ENCODE results near the gene INO80.

Gene INO80

DNA sequence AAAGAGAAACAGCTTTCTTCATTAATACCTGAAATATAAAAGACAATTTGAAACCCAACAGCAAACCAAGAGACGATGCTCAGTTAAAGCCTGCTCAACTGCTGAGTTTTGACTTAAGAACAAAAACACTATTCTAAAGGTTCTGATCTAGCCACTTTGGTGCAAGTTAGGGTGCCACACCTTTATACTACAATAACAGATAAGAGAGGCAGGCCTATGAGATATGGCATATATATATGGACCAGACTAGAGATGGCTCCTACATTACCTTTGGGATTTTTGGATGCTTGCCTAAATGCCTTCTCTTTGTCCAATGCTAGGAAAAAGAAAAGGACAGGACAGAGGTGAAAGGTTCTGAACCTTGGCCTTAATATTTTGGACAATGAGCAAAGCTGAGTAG, 68.6 kb downstream of the INO80 start:
- no peak for DNase-seq (ENCODE audit: low spot score)

DNA sequence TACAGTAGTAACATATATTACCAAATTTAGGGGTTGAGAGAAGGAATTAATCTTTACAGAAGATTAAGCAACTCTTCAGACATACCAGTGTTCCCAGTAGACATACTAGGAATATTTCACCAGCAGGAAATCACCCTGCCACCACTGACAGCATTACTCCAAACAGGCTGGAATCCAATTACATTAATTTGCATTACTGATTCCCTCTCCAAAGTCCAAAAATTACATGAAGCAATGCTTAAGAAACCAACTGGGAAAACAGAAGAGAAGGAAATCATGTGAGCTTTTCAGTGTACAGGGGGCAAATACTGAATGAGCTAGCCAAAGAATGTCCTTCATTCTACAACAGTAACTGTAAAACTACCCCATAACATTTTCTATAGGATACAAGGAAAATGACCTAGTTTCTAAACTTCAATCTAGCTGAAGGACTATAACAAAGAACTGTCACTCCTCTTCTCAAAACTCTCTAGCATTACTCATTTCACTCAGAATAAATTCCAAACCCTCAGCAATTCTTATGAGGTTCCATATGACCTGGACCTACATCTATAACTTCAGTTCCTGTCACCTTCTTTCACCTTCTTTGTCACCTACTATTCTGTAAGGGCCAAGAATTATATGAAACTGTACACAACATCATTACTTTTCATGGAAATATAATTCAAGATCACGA, 72.7 kb downstream of the INO80 start:
- DNase-seq (ENCODE audit: low spot score), result no peak

DNA sequence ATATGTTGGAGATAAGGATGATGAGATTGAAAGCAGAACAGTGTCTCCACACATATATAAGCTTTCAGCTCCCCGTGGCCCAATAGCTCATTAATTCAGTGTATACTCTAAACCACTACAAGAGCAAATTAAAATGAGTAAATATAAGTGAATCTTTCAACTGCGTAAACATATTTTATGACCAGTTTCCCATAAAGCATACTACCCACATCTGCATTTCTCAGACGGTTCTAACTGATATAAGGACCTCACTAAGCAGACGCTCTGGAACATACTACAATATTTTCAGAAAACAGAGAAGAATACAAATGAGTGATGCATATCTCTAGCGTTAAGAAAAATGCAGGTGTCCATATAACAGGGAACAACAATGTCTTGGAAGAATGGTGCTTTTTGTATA, 73.2 kb downstream of the INO80 start:
- DNase-seq (ENCODE audit: low spot score), result no peak

DNA sequence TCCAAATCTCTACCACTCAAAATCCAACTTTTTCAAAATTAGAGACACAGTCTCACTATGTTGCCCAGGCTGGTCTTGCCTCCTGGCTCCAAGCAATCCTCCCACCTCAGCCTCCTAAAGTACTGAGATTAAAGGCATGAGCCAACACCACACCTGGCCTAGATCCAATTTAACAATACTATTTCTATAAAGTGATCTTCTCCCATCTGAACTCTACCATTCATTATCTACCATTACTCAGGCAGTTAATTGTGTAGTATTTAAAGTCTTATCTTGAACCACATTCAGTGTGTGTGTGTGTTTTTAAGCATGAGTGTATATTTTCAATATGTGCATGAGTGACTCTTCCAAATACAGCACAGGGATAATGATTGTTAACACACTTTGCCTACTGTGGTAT, 77.0 kb downstream of the INO80 start:
- no peak for DNase-seq (ENCODE audit: low spot score)

DNA sequence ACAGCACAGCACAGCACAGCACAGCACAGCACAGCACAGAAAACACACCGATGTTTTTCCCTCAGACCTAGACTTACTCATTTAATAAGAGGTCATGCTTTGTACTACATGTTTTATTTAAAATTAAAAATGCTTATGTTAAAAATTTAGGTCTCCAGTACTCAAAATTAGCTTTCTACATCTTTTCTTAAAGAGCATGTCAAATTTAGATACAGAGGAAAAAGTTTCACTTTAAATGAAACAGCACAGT, 84.1 kb downstream of the INO80 start:
- no peak for DNase-seq (ENCODE audit: low spot score)

DNA sequence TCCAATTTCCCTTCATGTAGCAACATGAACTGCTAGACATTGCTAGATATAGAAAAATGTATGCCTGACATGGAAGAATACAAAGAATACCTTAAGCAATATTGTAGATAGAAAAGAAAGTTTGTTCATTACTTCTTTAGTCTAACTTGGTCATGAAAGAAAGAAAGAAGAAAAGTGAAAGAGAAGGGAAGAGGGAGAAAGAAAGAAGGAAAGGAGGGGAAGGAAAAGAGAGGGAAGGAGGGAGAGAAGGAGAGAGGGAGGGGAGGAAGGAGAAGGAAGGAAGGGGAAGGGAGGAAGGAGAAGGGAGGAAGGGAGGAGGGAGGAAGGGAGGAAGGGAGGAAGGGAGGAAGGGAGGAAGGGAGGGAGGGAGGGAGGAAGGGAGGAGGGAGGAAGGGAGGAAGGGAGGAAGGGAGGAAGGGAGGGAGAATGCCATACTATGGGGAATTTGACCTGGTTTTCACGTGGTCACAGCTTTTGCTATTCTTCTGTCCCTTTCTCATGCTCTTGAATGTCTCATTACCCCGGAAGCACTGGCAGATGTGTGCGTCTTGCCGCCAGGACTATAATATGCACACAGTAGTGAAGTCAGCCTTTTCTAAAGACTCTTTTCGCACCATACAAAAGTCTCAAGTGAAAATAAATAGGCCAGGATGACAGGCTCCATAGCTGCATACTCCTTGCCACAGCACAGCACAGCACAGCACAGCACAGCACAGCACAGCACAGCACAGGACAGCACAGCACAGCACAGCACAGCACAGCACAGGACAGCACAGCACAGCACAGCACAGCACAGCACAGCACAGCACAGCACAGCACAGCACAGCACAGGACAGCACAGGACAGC, 84.6 kb downstream of the INO80 start:
- no peak for DNase-seq (ENCODE audit: low spot score)

DNA sequence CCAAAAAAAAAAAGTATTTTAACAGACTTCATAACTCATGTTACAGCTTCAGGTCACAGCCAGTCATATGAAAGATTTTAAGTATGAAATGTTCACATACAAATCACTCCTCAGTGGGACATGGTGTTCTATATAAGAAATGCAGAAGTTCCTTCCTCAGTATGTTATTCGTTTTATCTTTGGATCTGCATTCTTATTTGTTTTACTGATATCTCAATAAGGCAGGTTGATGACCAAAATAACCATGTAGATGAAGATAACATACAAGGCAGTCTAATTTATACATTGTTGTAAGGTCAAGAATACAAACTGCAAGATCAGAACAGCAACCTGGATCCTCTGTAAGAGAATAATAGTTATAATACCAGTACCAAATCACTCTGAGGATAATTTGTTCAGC, 87.2 kb downstream of the INO80 start:
- no peak for DNase-seq (ENCODE audit: low spot score)

DNA sequence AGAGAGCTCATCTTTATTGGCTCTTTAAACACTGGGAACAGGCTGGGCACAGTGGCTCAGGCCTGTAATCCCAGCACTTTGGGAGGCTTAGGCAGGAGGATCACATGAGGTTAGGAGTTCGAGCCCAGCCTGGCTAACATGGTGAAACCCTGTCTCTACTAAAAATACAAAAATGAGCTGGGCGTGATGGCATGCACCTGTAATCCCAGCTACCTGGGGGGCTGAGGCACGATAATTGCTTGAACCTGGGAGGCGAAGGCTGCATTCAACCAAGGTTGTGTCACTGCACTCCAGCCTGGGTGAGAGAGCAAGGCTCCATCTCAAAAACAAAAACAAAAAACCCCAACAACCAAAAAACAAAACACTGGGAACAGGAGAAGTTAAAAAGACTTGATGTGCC, 90.7 kb downstream of the INO80 start:
- DNase-seq (ENCODE audit: low spot score), result no peak

DNA sequence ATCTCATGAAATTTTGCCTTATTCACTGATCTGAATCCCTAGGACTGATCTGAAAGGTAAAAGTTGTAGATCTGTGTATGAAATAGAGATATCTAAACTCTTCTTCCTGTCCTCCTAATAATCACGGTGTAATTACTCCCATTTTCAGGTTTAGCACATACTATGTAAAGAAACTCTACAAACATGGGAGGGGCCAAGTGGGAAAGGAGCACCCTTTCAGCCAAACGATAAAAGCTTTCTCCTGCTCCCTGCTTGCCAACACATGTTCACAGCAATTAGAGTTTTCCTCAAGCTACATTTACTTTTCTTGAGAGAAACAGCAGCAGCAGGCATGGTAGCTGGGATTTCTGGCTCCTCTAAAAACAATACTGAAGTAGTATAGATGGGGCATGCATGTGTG, 91.2 kb downstream of the INO80 start:
- DNase-seq (ENCODE audit: low spot score), result no peak

DNA sequence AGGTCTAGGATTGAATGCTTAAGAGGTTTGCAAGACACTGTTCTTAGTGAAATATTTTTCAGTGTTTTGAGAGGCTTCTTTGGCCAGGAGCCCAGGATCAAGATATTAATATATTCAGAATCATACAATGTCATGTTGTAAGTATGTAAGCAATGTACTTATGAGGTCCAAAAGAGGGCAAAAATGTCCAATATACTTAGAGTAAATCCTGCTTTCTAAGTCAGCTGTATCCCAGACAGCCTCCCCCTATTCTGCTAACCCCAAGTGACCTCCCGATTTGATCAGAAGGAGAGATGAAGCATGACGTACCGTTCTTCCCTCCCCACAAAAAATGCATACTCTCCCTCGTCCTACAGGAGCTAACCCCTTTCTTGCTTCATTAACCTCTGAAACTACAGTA, 91.9 kb downstream of the INO80 start:
- DNase-seq (ENCODE audit: low spot score), result no peak

DNA sequence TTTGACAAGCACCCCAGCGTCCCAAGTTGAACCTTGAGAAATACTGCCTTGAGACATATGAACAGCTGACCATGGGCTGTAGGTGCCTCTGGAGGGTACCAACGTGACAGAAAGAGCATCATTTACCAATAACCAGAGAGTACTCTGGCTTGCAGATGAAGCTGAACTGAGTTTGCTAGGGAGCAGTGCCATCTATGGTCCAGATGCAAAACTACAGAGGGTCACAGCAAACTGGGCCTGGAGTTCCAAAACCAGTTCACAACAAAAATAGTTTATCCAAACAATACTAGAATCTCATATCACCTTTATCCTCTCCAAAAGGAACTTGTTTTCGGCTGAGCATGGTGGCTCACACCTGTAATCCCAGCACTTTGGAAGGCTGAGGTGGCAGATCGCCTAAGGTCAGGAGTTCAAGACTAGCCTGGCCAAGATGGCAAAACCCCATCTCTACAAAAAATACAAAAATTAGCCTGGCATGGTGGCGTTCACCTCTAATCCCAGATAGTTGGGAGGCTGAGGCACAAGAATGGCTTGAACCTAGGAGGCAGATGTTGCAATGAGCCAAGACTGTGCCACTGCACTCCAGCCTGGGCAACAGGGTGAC, 93.5 kb downstream of the INO80 start:
- DNase-seq (ENCODE audit: low spot score), result peak; percentile 24

DNA sequence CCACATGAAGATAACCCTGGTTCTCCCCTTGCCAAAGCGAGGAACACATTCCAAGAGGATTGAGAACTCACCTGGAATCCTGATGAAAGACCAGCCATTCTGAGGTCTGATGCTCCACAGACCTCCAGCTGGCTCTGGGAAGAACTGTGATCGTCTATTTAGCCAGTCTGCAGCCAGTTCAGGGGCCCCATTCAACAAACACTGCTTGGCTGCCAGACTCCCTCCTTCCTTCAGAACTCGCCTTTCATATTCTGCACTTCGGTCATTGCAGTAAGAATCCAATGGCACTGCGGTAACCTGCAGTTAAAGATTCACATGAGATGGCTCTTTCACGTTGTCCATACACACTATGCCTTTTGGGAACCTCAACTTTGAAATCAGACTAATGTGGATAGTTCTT, 95.3 kb downstream of the INO80 start:
- DNase-seq (ENCODE audit: low spot score), result no peak

DNA sequence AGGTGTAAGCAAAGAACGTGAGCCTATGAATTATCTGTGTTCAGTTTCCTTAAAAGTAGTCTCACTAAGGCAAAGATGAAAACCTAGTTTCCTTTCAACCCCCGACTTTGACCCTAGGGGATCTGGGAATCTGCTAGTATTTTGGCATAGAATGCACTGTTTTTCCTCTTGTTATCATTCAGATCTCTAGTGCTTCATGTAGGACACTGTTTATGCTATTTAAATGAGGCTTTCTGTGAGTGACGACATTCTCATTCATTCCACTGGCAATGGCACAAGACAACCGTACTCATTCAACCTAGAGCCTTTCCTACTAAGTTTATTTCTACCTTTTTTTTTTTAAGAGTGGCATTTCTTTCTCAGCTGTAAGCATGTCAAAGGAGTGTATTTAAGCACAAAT, 95.8 kb downstream of the INO80 start:
- no peak for DNase-seq (ENCODE audit: low spot score)

DNA sequence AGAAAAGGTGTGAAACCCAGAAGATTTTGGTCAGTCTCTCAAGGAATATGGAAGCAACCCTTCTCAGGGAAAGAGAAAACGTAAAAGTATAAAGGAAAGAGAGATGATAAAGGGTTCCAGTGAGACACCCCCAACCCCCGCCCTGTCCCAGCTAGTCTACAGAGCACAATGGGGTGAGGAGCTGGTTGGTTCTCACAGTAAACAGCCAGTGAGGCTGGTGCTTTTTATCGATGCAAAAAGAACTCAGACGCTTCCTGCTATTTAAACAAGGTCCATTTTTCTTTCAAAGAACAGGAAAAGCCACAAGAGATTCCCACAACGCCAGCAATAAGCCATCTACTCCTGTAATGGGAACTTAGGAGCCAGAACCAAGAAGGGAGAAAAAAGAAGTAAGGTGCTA, 96.9 kb downstream of the INO80 start:
- DNase-seq (ENCODE audit: low spot score), result no peak

DNA sequence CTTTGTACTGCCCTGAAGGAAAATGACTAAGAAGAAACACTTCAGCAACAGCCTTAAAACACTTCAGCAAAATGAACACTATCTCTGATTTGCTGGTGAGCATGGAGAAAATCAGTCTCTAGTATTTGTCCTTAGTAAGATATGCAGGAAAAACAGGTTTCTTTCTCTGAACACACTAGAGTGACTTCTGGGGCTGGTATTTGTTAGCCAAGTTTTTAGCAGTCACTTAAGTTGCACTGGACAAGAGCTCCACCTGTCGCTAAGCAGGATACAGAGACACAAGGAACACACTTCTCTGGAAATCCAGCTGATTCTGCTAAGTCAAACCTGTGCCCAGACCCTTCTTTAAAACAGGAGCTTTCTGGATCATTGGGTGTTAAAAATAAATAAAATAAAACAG, 97.5 kb downstream of the INO80 start:
- no peak for DNase-seq (ENCODE audit: low spot score)

DNA sequence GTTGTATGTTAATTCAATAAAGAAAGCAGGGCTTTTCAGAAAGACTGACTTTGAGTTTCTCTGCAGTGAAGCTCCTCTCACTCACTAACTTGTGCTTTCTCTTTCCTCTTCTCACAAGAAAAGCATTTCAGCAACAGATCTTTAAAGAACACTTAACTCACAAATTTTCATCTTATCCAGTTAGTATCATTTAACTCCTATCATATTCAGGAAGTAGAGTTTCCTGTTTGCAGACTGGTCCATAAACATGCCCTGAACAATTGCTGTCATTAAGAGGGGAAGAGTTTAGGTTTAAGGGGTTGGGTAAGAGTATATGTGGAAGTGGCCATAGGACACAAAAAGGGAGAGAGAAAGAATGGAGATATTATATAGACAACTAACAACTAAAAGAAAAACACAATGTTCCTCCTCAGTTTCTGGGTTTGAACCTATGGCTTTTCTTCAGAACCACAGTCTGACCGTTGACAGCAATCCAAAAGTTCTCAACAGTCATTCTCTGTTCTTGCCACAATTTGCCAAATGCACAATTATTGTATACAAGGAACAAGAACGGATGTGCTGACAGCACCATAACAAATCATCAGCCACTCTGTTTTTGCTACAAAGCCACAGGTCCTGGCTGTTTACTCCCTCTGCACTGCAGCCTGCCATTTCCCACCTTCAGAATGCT, 98.9 kb downstream of the INO80 start:
- no peak for DNase-seq (ENCODE audit: low spot score)

DNA sequence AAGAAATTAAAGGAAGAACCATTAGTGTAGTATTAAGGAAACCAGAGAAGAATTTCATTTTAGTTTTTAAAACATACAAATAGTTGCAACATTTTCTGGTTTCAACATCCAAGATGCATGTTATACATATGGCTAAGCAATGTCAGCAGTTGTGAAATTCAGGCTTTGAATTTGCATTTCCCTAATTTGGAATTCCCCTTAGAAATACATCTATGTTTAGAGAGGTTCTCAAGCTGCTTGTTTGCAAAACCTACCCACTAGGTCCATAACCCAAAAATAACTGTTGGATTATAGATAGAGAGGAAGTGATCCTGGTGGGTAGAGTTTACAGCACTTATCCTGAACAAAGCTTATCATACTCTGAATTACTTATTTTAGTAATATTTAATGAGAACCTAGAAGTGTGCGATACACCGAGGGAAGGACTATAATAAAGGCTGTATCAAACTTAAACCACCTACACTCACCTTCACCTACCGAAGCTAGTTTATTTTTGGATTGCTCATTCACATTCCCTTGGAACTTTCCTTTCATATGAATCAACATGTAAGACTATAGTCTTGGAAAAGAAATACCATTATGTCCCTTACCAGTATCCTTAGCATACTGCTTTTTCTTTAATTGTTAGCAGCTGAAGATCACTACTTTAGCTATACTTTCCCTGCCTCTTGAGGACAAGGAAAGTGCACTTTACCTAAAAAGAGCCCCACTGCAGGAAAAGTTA, 102.2 kb downstream of the INO80 start:
- no peak for DNase-seq (ENCODE audit: low spot score)

DNA sequence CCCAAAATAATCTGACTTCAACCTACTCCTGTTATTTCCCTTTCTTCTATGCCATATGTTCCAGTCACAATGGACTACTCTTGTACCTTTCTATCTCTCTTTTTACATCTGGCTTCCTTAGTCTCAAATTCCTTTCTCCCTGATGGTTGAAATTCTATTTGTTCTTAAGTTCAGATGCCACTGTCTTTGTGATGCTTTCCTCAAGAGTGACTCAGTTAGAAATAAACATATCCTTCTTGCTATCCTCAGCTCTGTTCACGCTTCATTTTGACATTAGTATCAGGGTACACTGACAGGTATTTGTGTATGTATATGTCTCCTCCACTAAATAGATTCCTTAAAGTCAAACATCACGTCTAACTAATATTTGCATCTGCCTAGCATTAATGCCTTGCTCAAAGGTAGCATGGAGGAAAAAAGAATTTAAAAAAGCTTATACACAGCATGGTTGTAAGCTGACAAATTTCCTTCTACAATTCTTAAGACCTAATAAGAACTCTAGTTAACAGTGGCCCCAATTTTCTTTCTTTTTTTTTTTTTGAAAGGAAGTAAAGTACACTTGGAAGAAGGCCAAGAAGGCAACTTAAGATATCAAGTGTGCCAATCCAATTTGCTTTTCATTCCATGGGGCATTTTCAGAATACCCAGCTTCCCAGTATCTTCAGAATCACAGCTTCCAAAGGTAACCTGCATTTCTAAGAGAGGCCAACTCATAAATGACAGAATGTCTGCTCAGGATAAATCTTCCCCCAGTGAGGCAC, 104.8 kb downstream of the INO80 start:
- DNase-seq (ENCODE audit: low spot score), result no peak

DNA sequence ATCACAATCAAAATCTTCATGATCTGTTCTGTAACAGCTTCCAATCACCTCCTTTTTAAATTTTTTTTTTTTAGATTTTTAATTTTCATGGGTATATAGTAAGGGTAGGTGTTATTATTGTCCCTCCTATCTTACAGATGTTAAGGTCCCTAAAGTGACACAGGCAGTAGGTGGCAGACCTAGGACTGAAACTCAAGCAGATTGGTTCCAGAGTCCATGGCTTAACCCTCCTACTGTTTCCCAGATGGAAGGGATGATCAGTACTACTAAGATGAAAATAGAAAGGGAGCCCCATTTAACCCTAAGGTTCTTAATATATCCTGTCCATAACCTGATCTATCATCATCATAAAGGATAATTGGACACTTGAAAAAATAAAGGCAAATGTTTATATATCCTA, 105.7 kb downstream of the INO80 start:
- DNase-seq (ENCODE audit: low spot score), result no peak

DNA sequence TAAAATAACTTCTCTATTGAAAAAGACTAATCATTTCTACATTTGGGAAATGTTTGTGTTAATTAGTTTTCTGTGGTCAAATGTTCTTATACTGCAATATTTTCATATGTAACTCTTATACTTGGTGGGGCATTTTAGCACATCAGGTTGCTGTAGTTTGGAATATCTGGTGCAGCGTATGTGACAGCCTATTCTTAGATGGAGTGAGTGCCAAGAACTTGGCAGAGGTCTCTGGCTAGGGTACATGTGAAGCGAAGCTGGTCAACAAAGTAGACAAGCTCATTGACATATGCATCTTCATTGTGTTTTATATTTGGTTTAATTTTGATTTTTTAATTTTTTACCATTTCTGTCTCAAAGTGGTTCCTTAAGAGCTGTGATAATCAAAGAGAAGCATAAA, 109.6 kb downstream of the INO80 start:
- no peak for DNase-seq (ENCODE audit: low spot score)

DNA sequence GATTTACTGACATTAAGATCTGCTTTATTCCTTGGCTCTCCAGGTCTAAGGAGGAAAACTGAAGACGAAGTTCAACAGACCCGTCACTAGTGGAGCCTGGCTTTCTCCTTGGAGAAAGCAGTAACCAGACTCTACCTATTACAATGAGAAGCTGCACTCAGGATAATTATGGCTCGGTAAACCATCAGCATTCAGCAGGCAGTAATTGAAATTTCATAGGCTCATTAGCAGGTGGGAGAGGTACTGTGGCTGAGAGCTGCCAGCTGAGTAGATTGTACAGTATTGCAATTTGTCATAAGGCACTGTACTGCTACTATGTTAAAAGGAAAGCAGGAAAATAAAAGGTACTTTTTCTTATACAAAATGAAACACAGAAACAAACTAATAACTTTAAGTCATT, 111.6 kb downstream of the INO80 start:
- no peak for DNase-seq (ENCODE audit: low spot score)
